HG03432 (cell line): ENCODE measurements around the gene RPP25L.
"Not testable (repeated sequence)": the region's sequence is repeated elsewhere in the genome, so short reads cannot be mapped to it uniquely, and the experiment has no call there.

Experiments used
- ATAC-seq: cut with Tn5 transposase; IDR thresholded peaks from one replicate; pipeline ENCODE4 v1.9.1; 2021; ENCODE audit warnings: mild to moderate bottlenecking, moderate library complexity; ENCODE audit not compliant: unreplicated experiment

The RPP25L gene, protein sequence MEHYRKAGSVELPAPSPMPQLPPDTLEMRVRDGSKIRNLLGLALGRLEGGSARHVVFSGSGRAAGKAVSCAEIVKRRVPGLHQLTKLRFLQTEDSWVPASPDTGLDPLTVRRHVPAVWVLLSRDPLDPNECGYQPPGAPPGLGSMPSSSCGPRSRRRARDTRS

GRCh38 chr9:34611811-34612787 lies at the start of gene RPP25L:
TSS of gene RPP25L (minus strand) at chr9:34612097. CDS start at chr9:34611296, 801 bp downstream.
- peak; percentile 93 for ATAC-seq

GRCh38 chr9:34659592-34660253 lies 47.8 kb upstream of the RPP25L start:
- no peak for ATAC-seq

- no peak for ATAC-seq
Measured at GRCh38 chr9:34658461-34658860, 46.6 kb upstream of the RPP25L start.

DNA sequence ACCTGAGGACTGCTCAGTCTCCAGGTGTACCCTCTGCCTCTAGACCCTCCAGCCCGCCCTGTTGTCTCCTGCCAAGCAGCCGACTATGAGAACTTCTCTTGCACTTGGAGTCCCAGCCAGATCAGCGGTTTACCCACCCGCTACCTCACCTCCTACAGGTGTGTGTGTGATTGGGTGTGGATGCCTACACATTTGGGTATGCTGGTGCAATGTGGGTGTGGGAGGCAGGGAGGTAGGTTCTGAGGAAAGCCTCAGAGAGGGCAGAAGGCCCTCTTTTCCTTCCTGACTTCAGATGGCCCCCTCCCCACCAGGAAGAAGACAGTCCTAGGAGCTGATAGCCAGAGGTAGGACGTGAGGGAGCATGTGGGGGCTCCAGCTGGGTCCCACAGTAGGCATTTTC lies 45.1 kb upstream of the RPP25L start:
- no peak for ATAC-seq

- ATAC-seq: no peak
Measured at GRCh38 chr9:34655394-34655793, 43.5 kb upstream of the RPP25L start.

- no peak for ATAC-seq
Measured at GRCh38 chr9:34654323-34655051, 42.6 kb upstream of the RPP25L start.

DNA sequence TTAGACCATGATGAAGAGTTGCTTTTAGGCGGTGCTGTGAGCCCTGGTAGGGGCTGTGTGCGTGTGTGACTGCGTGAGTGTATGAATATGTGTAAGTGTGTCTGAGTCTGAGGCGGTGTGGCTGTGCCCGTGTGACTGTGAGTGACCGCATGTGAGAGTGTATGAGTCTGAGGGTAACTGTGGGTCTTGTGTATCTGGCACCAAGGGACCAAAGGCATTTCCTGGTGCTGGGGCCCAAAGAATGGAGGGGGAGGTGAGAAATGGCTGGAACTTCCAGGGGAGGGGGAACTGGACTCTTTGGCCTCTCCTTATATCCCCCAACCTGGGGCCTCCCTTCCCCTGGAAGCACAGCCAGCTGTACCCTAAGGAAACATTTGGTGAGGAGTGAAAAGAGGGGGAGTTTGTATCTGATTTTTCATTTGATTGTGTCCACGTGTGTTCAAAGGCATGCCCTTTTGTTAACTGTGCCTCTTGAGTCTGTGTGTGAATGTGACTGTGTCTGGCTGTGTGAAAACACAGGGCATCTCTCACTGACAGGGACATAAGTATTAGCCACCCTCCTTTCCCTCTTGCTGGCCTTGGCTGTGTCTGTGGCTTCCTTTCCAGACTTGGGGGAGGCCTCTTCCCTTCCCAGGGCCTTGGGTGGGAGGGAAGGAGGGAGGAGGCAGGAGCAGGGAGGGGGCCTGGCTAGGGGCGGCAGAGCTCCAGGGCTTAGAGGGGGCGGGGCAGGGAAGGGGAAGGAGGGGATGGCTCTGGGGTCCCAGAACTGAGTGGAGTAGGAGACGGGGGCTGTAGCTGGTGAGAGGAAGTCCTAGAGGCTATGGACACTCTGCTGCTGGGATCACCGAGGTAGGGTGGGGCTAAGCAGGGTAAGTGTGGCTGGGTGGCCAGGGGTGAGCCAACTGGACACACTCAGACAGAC lies 41.5 kb upstream of the RPP25L start:
- no peak for ATAC-seq

DNA sequence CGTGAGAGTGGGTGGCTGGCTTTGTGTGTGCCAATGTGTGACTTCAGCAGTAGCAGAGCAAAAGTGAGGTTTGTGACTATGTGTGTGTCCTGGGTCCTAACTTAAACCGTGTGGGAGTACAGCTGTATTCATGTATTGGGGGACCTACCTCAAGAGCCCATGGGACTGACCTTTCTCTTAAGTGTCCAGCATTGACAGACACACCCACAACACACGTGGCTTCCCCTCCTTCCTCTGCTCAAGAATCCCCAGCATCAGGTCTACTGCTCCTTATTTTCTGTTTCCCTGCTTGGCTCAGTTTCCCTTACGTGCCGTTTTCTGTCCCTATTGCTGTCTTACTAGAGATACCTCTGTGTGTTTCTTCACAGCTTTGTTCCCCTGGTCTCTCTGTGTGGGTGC lies 40.7 kb upstream of the RPP25L start:
- no peak for ATAC-seq

DNA sequence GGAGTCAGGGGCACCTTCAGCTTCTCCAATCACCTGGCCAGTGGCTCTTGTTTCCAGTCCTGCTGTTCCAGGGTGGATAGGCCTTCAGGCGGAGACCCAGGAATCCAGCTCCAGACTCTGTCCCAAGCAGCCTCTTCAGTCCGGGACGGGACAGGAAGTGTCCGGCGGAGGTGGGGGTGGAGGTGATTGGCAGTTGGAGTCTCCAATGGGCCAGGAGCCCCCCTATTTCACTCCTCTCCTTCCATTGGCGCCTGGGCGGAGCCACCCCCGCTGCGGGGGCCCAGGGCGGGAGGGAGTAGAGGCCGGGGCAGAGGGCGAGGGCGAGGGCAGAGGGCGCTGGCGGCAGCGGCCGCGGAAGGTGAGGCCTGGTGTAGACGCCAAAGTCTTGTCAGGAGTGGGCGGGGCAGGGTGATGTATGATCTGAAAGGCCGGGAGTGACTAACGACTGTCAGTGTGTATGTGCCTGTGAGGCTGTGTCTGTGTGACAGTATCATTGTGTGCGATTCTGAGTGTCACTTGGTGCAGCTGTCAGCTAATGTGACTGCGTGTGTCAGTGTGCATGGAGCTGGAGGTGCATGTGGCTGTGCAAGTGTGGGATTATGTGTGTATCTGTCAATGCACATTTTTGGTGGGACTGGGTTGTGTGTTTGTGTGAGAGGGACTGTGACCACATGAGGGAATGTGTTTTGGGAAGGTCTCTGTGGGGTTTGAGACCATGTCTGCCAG lies 40.1 kb upstream of the RPP25L start, which contains the start of gene IL11RA:
TSS of gene IL11RA (plus strand) at position 310 of the 726 bp plus-strand sequence. CDS start 3,033 bp downstream, outside the sequence.
- no peak for ATAC-seq

- ATAC-seq: no peak
Measured at GRCh38 chr9:34651321-34651720, 39.4 kb upstream of the RPP25L start.

DNA sequence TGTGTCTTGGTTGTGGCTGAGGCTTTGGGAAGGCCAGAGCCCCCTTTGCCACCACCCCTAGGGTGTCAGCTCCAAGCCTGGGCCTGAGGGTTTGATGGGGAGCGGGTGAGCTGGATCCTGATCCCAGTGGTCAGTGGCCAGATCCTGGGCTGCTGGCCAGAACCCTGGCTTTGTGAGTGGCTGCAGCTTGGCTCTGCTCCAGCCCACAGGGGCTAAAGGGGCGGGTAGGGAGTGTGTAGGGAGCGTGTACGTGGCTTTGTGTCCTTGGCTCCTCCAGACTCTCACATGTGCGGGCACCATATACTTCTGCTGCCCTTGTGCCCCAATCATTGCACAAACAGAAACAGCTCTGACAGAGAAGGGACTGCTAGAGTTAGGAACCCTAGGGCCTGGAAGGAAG lies 38.9 kb upstream of the RPP25L start:
- no peak for ATAC-seq

DNA sequence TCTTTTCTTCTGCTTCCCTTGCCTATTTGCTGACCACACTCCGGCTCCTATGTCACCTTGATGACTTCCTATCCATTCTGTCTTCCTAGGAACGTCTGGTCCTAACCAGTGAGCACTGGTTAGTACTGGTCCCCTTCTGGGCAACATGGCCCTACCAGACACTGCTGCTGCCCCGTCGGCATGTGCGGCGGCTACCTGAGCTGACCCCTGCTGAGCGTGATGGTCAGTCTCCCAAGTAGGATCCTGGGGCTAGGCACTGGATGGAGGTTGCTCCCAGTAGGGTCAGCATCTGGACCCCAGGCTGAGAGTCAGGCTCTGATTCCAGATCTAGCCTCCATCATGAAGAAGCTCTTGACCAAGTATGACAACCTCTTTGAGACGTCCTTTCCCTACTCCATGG lies 36.8 kb upstream of the RPP25L start:
- no peak for ATAC-seq

- ATAC-seq: no peak
Measured at GRCh38 chr9:34647651-34648050, 35.8 kb upstream of the RPP25L start.

DNA sequence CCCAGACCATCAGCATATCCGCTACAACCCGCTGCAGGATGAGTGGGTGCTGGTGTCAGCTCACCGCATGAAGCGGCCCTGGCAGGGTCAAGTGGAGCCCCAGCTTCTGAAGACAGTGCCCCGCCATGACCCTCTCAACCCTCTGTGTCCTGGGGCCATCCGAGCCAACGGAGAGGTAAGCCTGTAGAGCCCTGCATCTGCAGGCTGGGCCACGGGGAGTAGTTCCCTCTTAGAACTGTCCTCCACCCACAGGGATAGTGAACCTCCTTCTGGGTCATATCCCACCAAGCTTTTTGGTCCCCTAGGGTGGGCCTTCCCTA lies 35.1 kb upstream of the RPP25L start:
- ATAC-seq: no peak

DNA sequence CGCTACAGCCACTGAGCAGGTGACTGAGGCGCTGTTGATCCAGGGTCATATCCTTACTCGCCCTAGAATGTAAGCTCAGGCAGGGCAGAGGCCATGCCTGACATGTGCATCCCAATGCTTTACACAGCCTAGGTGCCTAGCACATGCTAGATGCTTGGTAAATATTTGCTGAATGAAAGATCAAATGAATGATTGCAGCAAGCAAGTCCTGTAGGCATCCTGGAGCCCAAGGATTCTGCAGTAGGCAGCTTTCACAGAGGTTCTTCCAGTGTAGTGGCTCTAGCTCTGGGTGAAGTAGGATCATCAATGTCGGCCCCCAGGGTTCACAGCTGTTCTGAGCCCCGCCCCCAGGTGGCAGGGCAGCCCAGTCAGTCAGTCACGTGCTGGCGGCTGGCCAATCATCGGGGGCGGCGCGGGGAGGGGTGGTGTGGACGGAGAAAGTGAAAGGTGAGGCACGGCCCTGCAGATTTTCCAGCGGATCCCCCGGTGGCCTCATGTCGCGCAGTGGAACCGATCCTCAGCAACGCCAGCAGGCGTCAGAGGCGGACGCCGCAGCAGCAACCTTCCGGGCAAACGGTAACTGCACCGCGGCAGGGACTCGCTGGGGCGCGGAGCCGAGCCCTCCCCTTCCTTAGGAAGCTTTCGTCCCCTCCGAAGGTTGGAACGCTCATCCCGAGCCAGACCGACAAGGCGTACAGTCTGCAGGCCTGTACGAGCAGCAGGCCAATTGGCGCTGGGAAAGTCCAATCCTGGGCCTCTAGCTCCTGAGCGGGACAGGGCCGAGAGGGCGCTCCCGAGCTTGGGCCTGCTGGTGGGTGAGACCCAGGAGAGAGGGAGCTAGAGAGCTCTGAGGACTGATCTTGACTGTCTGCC lies 34.5 kb upstream of the RPP25L start, which contains the start of gene GALT:
TSS of gene GALT (plus strand) at position 465 of the 873 bp plus-strand sequence. CDS start at position 495, 30 bp downstream.
- ATAC-seq: peak; percentile 93

DNA sequence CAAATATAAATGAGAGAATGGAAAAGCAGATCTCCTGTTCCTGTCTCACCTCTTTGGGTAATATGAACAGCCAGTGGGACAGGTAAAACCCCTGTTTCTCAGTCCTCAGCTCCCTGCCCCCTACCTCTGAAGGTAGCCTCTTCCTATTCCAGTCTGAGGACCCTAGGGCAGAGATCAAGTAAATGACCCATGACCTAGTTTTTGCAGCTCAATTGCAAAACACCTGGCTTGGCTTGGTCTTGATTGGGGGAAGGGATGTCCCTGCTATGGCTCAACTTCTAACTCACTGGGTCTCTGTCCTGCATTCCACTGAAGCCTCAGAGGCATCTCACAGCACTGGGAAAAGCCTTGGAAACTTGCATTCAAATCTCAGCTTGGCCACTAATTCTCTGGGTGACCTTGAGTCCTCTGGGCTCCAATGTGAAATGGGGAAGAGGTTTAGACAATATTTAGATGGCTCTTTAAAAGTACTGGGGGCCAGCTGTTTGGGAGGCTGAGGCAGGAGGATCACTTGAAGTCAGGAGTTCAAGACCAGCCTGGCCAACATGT lies 32.9 kb upstream of the RPP25L start:
- ATAC-seq: no peak

DNA sequence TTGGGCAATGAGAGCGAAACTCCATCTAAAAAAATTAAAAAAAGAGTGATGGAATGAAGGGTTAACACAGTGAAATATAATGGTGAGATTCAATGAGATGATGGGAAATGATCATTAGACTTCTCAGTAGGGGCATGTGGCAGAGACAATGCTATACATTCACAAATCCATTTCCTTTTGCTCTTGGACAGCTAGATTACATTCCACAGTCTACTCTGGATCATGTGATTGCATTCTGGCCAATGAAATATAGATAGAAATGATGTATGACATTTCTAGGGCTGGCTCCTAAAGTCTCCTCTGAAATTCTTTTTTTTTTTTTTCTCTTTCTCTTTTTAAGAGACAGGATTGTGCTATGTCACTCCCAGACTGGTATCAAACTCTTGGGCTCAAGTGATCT lies 30.8 kb upstream of the RPP25L start:
- no peak for ATAC-seq

DNA sequence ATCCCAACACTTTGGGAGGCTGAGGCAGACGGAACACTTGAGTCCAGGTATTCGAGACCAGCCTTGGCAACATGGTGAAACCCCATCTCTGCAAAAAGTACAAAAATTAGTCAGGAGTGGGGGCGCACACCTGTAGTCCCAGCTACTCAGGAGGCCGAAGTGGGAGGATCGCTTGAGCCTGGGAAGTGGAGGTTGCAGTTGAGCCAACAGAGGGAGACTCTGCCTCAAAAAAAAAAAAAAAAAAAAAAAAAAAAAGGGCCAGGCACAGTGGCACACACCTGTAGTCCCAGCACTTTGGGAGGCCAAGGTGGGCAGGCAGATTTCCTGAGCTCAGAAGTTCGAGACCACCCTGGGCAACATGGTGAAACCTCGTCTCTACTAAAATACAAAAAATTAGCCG lies 27.4 kb upstream of the RPP25L start:
- not testable (repeated sequence) for ATAC-seq
